Gastrocnemius medialis (tissue), 4 donors: Measurements from ENCODE around the gene GLB1L. TPM values are rescaled to one million over a fixed set of nuclear protein-coding genes. Genes with fewer than 3 reads are reported as not detected.

Experiments used
- ATAC-seq, 2 donors: fragments of 150-250 bp; one replicate each; pipeline ENCODE4 v1.9.1; 2016
- DNase-seq, 2 donors: peaks; one replicate each; pipeline ENCODE4 v3.0.0-alpha.2; 2019
- H3K27ac ChIP-seq, 4 donors: fragments of 200-600 bp; sonication (generic); 1 replicate in 1 of 4; 2 replicates in 3 of 4; pipeline ENCODE4 v1.5.1; 2016 to 2018; ENCODE audit warnings: mild to moderate bottlenecking in 2 of 4, moderate library complexity in 1 of 4
- H3K27me3 ChIP-seq, 3 donors: fragments of 200-600 bp; sonication (generic) in 2 of 3; 1 replicate in 1 of 3; 2 replicates in 2 of 3; pipeline versions ENCODE4 v1.5.1 to v1.6.0; 2016 to 2019; ENCODE audit warnings: mild to moderate bottlenecking in 1 of 3, moderate library complexity in 1 of 3
- H3K36me3 ChIP-seq, 2 donors: fragments of 200-600 bp; sonication (generic) in 1 of 2; one replicate each; pipeline ENCODE4 v1.5.1; 2017 to 2018
- H3K4me1 ChIP-seq, 2 donors: fragments of 200-600 bp; sonication (generic) in 1 of 2; one replicate each; pipeline ENCODE4 v1.5.1; 2016 to 2017; ENCODE audit warnings: mild to moderate bottlenecking in 2 of 2
- H3K4me3 ChIP-seq, 4 donors: fragments of 200-600 bp; sonication (generic) in 3 of 4; 1 replicate in 1 of 4; 2 replicates in 3 of 4; pipeline ENCODE4 v1.5.1; 2016 to 2019; ENCODE audit warnings: mild to moderate bottlenecking in 2 of 4
- H3K9me3 ChIP-seq, 3 donors: fragments of 200-600 bp; sonication (generic) in 2 of 3; 1 replicate in 1 of 3; 2 replicates in 2 of 3; pipeline ENCODE4 v1.5.1; 2016 to 2019
- CTCF ChIP-seq, 5 experiments: fragments of 450-650 bp in 3 of 5; fragments of 200-600 bp in 2 of 5; sonication (generic) in 2 of 5; IDR thresholded peaks in 4 of 5; conservative IDR thresholded peaks in 1 of 5; 1 replicate in 4 of 5; 2 replicates in 1 of 5; pipeline ENCODE4 v1.5.1; 2016 to 2019; ENCODE audit warnings: antibody characterized with exemption in 5 of 5, mild to moderate bottlenecking in 3 of 5, moderate library complexity in 3 of 5
- POLR2A ChIP-seq, 2 donors: fragments of 450-650 bp; IDR thresholded peaks; one replicate each; pipeline ENCODE4 v1.6.1; 2017; ENCODE audit warnings: antibody characterized with exemption in 2 of 2, mild to moderate bottlenecking in 2 of 2, moderate library complexity in 2 of 2
- in situ Hi-C, 4 donors: fragments of 200-750 bp; cut with MboI; loops; one replicate each; pipeline versions ENCODE4 v1.15.0 to v1.8.0; 2017; ENCODE audit warnings: low sequenced_read_pairs in 4 of 4
- intact Hi-C: fragments of 100-400 bp; cut with DNase I; formaldehyde crosslinking; loops from one replicate; pipeline ENCODE4 v1.15.1; 2023; ENCODE audit warnings: low total_unique reads
- total RNA-seq, 4 donors: library from RNA; depleted of rRNA; stranded (reverse); fragments of >200 nt; gene quantifications; one replicate each; pipeline versions ENCODE4 v1.1.0 to v1.2.3, GENCODE V29; 2016

Gene GLB1L
- total RNA-seq, 4 donors from 2014 or later = 1.0 to 3.6 (median 1.3) TPM

DNA sequence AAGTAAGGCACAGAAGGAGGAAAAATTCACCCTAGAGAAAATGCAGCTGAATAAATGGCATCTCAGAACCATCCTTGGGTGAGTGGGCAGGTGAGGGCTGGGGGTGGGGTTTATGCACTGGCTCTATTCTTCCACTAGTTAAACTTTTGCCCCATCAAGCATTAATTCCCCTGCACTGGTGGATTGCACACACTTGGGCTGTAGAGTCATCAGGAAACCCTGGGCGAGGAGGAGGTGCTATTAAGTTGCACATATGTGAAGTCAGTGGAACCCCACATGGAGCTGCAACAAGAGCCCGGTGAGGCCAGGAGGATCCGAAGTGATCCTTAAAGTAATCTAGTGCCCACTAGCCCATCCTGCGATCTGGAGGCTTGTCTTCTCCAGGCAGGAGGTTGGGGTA lies 27.1 kb upstream of the GLB1L start:
- no peak overlapping the region for H3K4me3 ChIP-seq
- in situ Hi-C loops = loop anchor here in 1 of 4 donors (10.0 kb wide), 1 partner anchor 118 kb away; no protein-coding TSS in a partner anchor
- H3K36me3 ChIP-seq = no peaks in the 10 kb centered on the region
- H3K9me3 ChIP-seq = no peaks in the 10 kb centered on the region
- no peak for TF ChIP-seq CTCF (IDR thresholded peaks at IDR 0.05 in 4 of 5, conservative IDR thresholded peaks at IDR 0.05 in 1 of 5)
- no peak for TF ChIP-seq POLR2A (IDR thresholded peaks at IDR 0.05)
- H3K27ac ChIP-seq = no peak overlapping the region
- ATAC-seq = no peak
- H3K27me3 ChIP-seq = no peaks in the 10 kb centered on the region
- H3K4me1 ChIP-seq = peaks cover 14 to 15% of the 10 kb centered on the region in 2 donors
- intact Hi-C loops = loop anchor here (10.0 kb wide), 1 partner anchor 988 kb away; no protein-coding TSS in a partner anchor
- no peak for DNase-seq

- peaks cover 14 to 15% of the 10 kb centered on the region in 2 donors for H3K4me1 ChIP-seq
- intact Hi-C loops (loop anchor here (10.0 kb wide), 1 partner anchor 986 kb away; no protein-coding TSS in a partner anchor), in situ Hi-C loops (loop anchor here in 1 of 4 donors (10.0 kb wide), 1 partner anchor 116 kb away; no protein-coding TSS in a partner anchor)
- no peaks in the 10 kb centered on the region for H3K27me3 ChIP-seq
- DNase-seq (no peak), ATAC-seq (no peak)
- H3K4me3 ChIP-seq = no peak overlapping the region
- TF ChIP-seq POLR2A (IDR thresholded peaks at IDR 0.05) (no peak), CTCF (IDR thresholded peaks at IDR 0.05 in 4 of 5, conservative IDR thresholded peaks at IDR 0.05 in 1 of 5) (no peak)
- no peaks in the 10 kb centered on the region for H3K9me3 ChIP-seq
- no peaks in the 10 kb centered on the region for H3K36me3 ChIP-seq
- H3K27ac ChIP-seq = no peak overlapping the region
Measured at GRCh38 chr2:219271021-219271420, 25.8 kb upstream of the GLB1L start.

DNA sequence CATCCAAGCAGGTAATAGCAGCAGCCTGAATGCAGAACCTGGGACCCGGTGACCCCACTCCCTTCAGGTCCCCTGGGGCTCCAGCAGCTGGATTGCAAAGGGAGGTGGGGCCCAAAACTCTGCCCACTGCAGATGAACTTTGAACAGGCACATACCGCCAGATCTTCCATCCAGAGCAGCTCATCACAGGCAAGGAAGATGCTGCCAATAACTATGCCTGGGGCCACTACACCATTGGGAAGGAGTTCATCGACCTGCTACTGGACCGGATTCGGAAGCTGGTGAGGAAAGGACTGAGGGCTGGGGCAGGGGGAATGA lies 24.8 kb upstream of the GLB1L start:
- Histone ChIP-seq H3K36me3 (no peaks in the 10 kb centered on the region), H3K9me3 (no peaks in the 10 kb centered on the region), H3K27ac (no peak overlapping the region), H3K4me3 (no peak overlapping the region), H3K4me1 (peaks cover 13 to 14% of the 10 kb centered on the region in 2 donors), H3K27me3 (no peaks in the 10 kb centered on the region)
- intact Hi-C loops (loop anchor here (10.0 kb wide), 1 partner anchor 985 kb away; no protein-coding TSS in a partner anchor), in situ Hi-C loops (loop anchor here in 1 of 4 donors (10.0 kb wide), 1 partner anchor 115 kb away; no protein-coding TSS in a partner anchor)
- no peak for DNase-seq
- ATAC-seq = no peak
- TF ChIP-seq CTCF (IDR thresholded peaks at IDR 0.05 in 4 of 5, conservative IDR thresholded peaks at IDR 0.05 in 1 of 5) (no peak), POLR2A (IDR thresholded peaks at IDR 0.05) (no peak)

DNA sequence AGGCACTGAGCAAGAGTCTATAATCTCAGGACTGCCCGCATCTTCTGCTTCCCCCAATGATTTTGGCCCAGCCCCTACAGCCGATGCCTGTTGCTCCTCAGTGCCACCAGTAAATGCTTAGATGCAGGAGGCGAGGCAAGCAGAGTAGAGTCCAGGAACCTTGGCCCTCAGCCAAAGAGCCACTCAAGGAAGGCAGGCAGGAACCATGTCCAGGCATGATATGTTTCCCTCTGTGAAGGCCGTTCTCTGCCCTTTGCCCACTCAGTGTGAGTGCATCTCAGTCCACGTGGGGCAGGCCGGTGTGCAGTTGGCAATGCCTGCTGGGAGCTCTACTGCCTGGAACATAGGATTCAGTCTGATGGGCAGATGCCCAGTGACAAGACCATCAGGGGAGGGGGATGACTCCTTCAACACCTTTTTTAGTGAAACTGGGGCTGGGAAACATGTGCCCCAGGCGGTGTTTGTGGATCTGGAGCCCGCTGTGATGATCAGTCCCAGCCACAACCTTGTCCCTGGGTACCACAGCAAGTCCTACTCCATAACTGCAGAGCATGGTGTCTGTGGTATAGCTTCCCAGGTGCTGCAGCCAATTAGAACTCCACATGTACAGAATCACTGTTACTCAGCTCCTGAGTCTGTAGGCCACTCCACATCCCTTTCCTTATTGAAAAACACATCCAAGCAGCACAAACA lies 24.3 kb upstream of the GLB1L start:
- Histone ChIP-seq H3K27me3 (no peaks in the 10 kb centered on the region), H3K9me3 (no peaks in the 10 kb centered on the region), H3K36me3 (no peaks in the 10 kb centered on the region), H3K27ac (no peak overlapping the region), H3K4me3 (no peak overlapping the region), H3K4me1 (peaks cover 8 to 9% of the 10 kb centered on the region in 2 donors)
- TF ChIP-seq CTCF (IDR thresholded peaks at IDR 0.05 in 4 of 5, conservative IDR thresholded peaks at IDR 0.05 in 1 of 5) (no peak), POLR2A (IDR thresholded peaks at IDR 0.05) (no peak)
- in situ Hi-C loops = loop anchor here in 1 of 4 donors (10.0 kb wide), 1 partner anchor 115 kb away; no protein-coding TSS in a partner anchor
- ATAC-seq (no peak), DNase-seq (no peak)
- intact Hi-C loops = loop anchor here (10.0 kb wide), 1 partner anchor 985 kb away; no protein-coding TSS in a partner anchor
